ENCODE measurements around the gene CEACAM4.

DNA sequence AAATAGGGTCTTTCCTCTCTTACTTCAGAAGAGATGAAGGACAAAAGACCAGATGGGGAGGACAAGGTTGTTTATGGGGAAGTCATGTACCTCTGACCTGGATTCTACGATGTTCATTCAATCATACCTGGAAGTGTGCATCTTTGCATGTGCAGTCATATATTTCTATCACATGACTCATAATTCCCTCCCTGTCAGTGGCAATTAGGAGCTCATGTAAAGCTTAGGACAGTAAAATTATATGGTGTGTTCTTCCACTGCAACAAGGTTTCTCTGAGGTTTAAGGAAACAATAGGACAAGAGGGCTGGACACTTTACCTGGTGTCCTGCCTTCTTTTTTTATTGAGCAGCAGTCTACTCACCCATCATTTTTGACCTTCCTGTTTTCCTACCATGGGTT, 41.4 kb upstream of the CEACAM4 start:
- TF ChIP-seq POLR2A (IDR thresholded peaks at IDR 0.05; ENCODE audit: low read length) (no peak), GATA1 (IDR thresholded peaks at IDR 0.05; ENCODE audit: low read depth, low read length) (no peak)

All from erythroblast (primary cell).